HepG2 (cell line): ENCODE measurements around the gene GGA2. TPM values are rescaled to one million over a fixed set of nuclear protein-coding genes. Genes with fewer than 3 reads are reported as not detected.
"Not testable (repeated sequence)": the region's sequence is repeated elsewhere in the genome, so short reads cannot be mapped to it uniquely, and the experiment has no call there.

ENCODE experiments used
- ATAC-seq: fragments of 200-7000 bp; cut with Tn5 transposase; 3 replicates; pipeline ENCODE4 v1.9.1; 2020; ENCODE audit warnings: mild to moderate bottlenecking, moderate library complexity
- BruUV-seq: library from RNA; stranded (reverse); fragments of 400-500 nt; replicated peaks from 2 replicates; lab custom pipeline; 2021; lab: Mats Ljungman, UMichigan
- CTCF ChIA-PET: fragments of 300-600 bp; formaldehyde crosslinking; extraction: SDS; loops from one replicate; lab custom pipeline; 2021; ENCODE audit warnings: low total read pairs, inconsistent platforms, low intra/inter-chr PET ratio; lab: Yijun Ruan, JAX
- POLR2A ChIA-PET: fragments of 350-600 bp; sonication (Branson Sonifier 250); formaldehyde crosslinking; loops from one replicate; lab custom pipeline; 2020; ENCODE audit warnings: antibody characterized with exemption, inconsistent platforms; lab: Yijun Ruan, JAX
- DNase-seq: peaks from one replicate; pipeline ENCODE4 v3.0.0-alpha.2; 2015; ENCODE audit warnings: low spot score
- FAIRE-seq: peaks from 3 replicates; lab custom pipeline; 2011; peaks lifted over from hg19 to GRCh38; lab: Jason Lieb, UNC
- H2AFZ ChIP-seq: one replicate; pipeline ENCODE4 v1.6.1; 2011; ENCODE audit warnings: low read length, inconsistent platforms
- H3K27ac ChIP-seq: fragments of 300-600 bp; 3 replicates; pipeline ENCODE4 v1.8.0; 2011; ENCODE audit warnings: mixed run types, mild to moderate bottlenecking, mixed read lengths, low read length, inconsistent platforms; ENCODE audit not compliant: insufficient read depth; ENCODE audit errors: extremely low read length
- H3K27me3 ChIP-seq, 2 experiments: fragments of 200-600 bp in 1 of 2; 2 replicates in 1 of 2; 3 replicates in 1 of 2; pipeline versions ENCODE4 v1.6.0 to v1.8.0; 2011; ENCODE audit warnings: low read length in 2 of 2, mild to moderate bottlenecking in 2 of 2, moderate library complexity in 2 of 2, inconsistent platforms in 1 of 2; ENCODE audit not compliant: insufficient read depth in 2 of 2, control insufficient read depth in 1 of 2
- H3K36me3 ChIP-seq, 2 experiments: fragments of 200-600 bp in 1 of 2; replicated peaks in 1 of 2; 2 replicates in 1 of 2; 3 replicates in 1 of 2; pipeline versions ENCODE4 v1.5.1 to v1.8.0; 2011; ENCODE audit warnings: low read length in 2 of 2, inconsistent platforms in 1 of 2; ENCODE audit not compliant: insufficient read depth in 2 of 2, control insufficient read depth in 1 of 2
- H3K4me1 ChIP-seq: 2 replicates; pipeline ENCODE4 v1.5.1; 2012; ENCODE audit warnings: low read length, inconsistent platforms; ENCODE audit not compliant: insufficient read depth
- H3K4me2 ChIP-seq: 2 replicates; pipeline ENCODE4 v1.6.0; 2011; ENCODE audit warnings: low read depth, low read length, inconsistent platforms
- H3K4me3 ChIP-seq, 3 experiments: fragments of 200-600 bp in 1 of 3; sonication (generic), shearing (Covaris generic) in 1 of 3; replicated peaks in 1 of 3; 2 replicates each; pipeline ENCODE4 v1.5.1; 2011 to 2016; ENCODE audit warnings: low read length in 3 of 3, inconsistent platforms in 2 of 3, low read depth in 2 of 3, mild to moderate bottlenecking in 2 of 3, control low read depth in 1 of 3, mixed read lengths in 1 of 3; ENCODE audit not compliant: insufficient read depth in 1 of 3
- H3K79me2 ChIP-seq: one replicate; pipeline ENCODE4 v1.6.1; 2011; ENCODE audit warnings: low read length, inconsistent platforms; ENCODE audit not compliant: insufficient read depth
- H3K9ac ChIP-seq: 2 replicates; pipeline ENCODE4 v1.6.0; 2011; ENCODE audit warnings: mild to moderate bottlenecking, low read depth, low read length, inconsistent platforms; ENCODE audit not compliant: insufficient read depth
- H3K9me3 ChIP-seq: 2 replicates; pipeline ENCODE4 v1.5.1; 2012; ENCODE audit warnings: mild to moderate bottlenecking, low read length
- H4K20me1 ChIP-seq: 2 replicates; pipeline ENCODE4 v1.6.0; 2011; ENCODE audit warnings: inconsistent platforms, mild to moderate bottlenecking, low read length, moderate library complexity; ENCODE audit not compliant: insufficient read depth
- CENPBD1 ChIP-seq: sonication (generic); formaldehyde crosslinking; IDR thresholded peaks from 2 replicates; pipeline ENCODE4 v1.8.0; 2022; ENCODE audit warnings: missing genetic modification reagents, low read depth, mild to moderate bottlenecking, borderline replicate concordance
- GPBP1L1 ChIP-seq: sonication (generic); formaldehyde crosslinking; IDR thresholded peaks from 2 replicates; pipeline ENCODE4 v1.5.0; 2020; ENCODE audit warnings: mild to moderate bottlenecking, missing genetic modification reagents
- JUND ChIP-seq: sonication (generic); formaldehyde crosslinking; IDR thresholded peaks from 2 replicates; pipeline ENCODE4 v1.8.0; 2022; ENCODE audit warnings: mild to moderate bottlenecking, missing genetic modification reagents
- LCORL ChIP-seq, 2 experiments: fragments of 450-650 bp in 1 of 2; sonication (generic) in 1 of 2; formaldehyde crosslinking in 1 of 2; IDR thresholded peaks; 2 replicates each; pipeline versions ENCODE4 v1.5.0 to v1.6.1; 2017 to 2020; ENCODE audit warnings: antibody characterized with exemption in 1 of 2, missing genetic modification reagents in 1 of 2
- NR2F6 ChIP-seq, 2 experiments: IDR thresholded peaks; 2 replicates each; pipeline ENCODE4 v1.6.1; 2016; ENCODE audit warnings: antibody characterized with exemption in 1 of 2, mild to moderate bottlenecking in 1 of 2
- RORA ChIP-seq: sonication (generic); formaldehyde crosslinking; IDR thresholded peaks from 2 replicates; pipeline ENCODE4 v1.5.0; 2020; ENCODE audit warnings: mild to moderate bottlenecking, missing genetic modification reagents, moderate library complexity
- SALL1 ChIP-seq: sonication (generic); formaldehyde crosslinking; IDR thresholded peaks from 2 replicates; pipeline ENCODE4 v1.8.0; 2022; ENCODE audit warnings: mild to moderate bottlenecking, missing genetic modification reagents
- SATB2 ChIP-seq: sonication (generic); formaldehyde crosslinking; IDR thresholded peaks from 2 replicates; pipeline ENCODE4 v1.5.0; 2020; ENCODE audit warnings: missing genetic modification reagents
- SMAD1 ChIP-seq: sonication (generic); formaldehyde crosslinking; IDR thresholded peaks from 2 replicates; pipeline ENCODE4 v1.4.0; 2020; ENCODE audit warnings: missing genetic modification reagents, low read depth, mild to moderate bottlenecking, borderline replicate concordance
- SPEN ChIP-seq: sonication (generic); formaldehyde crosslinking; IDR thresholded peaks from 2 replicates; pipeline ENCODE4 v1.5.1; 2020; ENCODE audit warnings: low read depth, mild to moderate bottlenecking, missing genetic modification reagents
- TEAD3 ChIP-seq: optimal IDR thresholded peaks from 2 replicates; pipeline ENCODE3; 2016; ENCODE audit warnings: borderline replicate concordance
- ZFYVE20 ChIP-seq: sonication (generic); formaldehyde crosslinking; IDR thresholded peaks from 2 replicates; pipeline ENCODE4 v1.8.0; 2023; ENCODE audit warnings: low read depth, mild to moderate bottlenecking, moderate library complexity, missing genetic modification reagents, borderline replicate concordance
- ZNF121 ChIP-seq: sonication (generic); formaldehyde crosslinking; IDR thresholded peaks from 2 replicates; pipeline ENCODE4 v1.5.0; 2020; ENCODE audit warnings: mild to moderate bottlenecking, missing genetic modification reagents
- WGBS: methylation state at CpG from one replicate; pipeline ENCODE4 v1.1.6; 2017; ENCODE audit warnings: low lambda C conversion rate; 5-methylcytosine and 5-hydroxymethylcytosine counted together
- in situ Hi-C: cut with HindIII; loops from 2 replicates; pipeline ENCODE4 v1.10.0; 2017; ENCODE audit warnings: low pct_unique_long_range_greater_than_20kb; ENCODE audit not compliant: extremely low pct_ligation_motif_present
- intact Hi-C: fragments of 100-400 bp; cut with micrococcal nuclease; formaldehyde crosslinking; loops from one replicate; pipeline ENCODE4 v1.10.0; 2022; ENCODE audit not compliant: unreplicated experiment
- polyA plus RNA-seq, 8 experiments: library from polyadenylated mRNA; depleted of rRNA in 3 of 8; stranded (reverse) in 7 of 8; unstranded in 1 of 8; fragments of >200 nt; fragmentation: Illumina TruSeq in 4 of 8; extraction: Trizol in 4 of 8; gene quantifications; 2 replicates each; pipeline versions ENCODE4 v1.2.1 to v1.2.3, GENCODE V29; 2011 to 2016; ENCODE audit warnings: low read depth in 4 of 8, missing spikeins in 1 of 8, mixed read lengths in 1 of 8; ENCODE audit not compliant: insufficient read depth in 1 of 8
- total RNA-seq, 5 experiments: library from RNA; depleted of rRNA; stranded (reverse); fragments of >200 nt; fragmentation: Illumina TruSeq; extraction: Trizol; gene quantifications; 2 replicates each; pipeline ENCODE4 v1.2.3, GENCODE V29; 2016; ENCODE audit warnings: low read depth in 1 of 5

Gene GGA2
- total and polyA plus RNA-seq, 2 of the 13 experiments (the other 11 are each of a cell fraction or from before 2014, with no cell fraction given) = 51.5 to 69.8 TPM

- H3K4me1 ChIP-seq, H2AFZ ChIP-seq, H3K9ac ChIP-seq, DNase-seq, BruUV-seq, ATAC-seq, H3K9me3 ChIP-seq, H3K27me3 ChIP-seq, H3K4me2 ChIP-seq, POLR2A ChIA-PET, H3K79me2 ChIP-seq, CTCF ChIA-PET, H3K27ac ChIP-seq, FAIRE-seq, H3K4me3 ChIP-seq: not testable (repeated sequence)
- WGBS = 93% methylated on average over 7 of the region's 7 CpGs
- in situ Hi-C loops (loop anchor here (10.0 kb wide), 1 partner anchor 533 kb away; no protein-coding TSS in a partner anchor), intact Hi-C loops (loop anchor here (10.0 kb wide), 2 partner anchors 143 to 353 kb away; no protein-coding TSS in a partner anchor)
- peaks cover 15% of the 10 kb centered on the region for H4K20me1 ChIP-seq
- peaks cover 18 to 63% of the 10 kb centered on the region in 2 experiments for H3K36me3 ChIP-seq
These were observed 72.8 kb downstream of the GGA2 start for GRCh38 chr16:23437542-23437941.

GRCh38 chr16:23436951-23437350 is 73.3 kb downstream of the GGA2 start:
- ChIA-PET CTCF (interaction anchor here (7.5 kb wide), 1 partner anchor 253 kb away, joined by 251 read pairs; the partner anchor contains the start of gene SCNN1G), POLR2A (no interaction called here)
- H3K27me3 ChIP-seq = no peaks in the 10 kb centered on the region
- intact Hi-C loops = loop anchor here (10.0 kb wide), 2 partner anchors 142 to 352 kb away; no protein-coding TSS in a partner anchor
- no peak overlapping the region for H3K4me2 ChIP-seq
- H3K27ac ChIP-seq = no peak overlapping the region
- no peaks in the 10 kb centered on the region for H3K4me1 ChIP-seq
- H3K9ac ChIP-seq = no peak overlapping the region
- in situ Hi-C loops = loop anchor here (10.0 kb wide), 1 partner anchor 532 kb away; no protein-coding TSS in a partner anchor
- peaks cover 17 to 63% of the 10 kb centered on the region in 2 experiments for H3K36me3 ChIP-seq
- ATAC-seq (no peak), FAIRE-seq (no peak)
- H3K79me2 ChIP-seq = no peaks in the 10 kb centered on the region
- TF ChIP-seq SALL1 (CRISPR knock-in tag) (no peak), RORA (no peak), CENPBD1 (CRISPR knock-in tag) (no peak), TEAD3 (no peak), NR2F6 (IDR thresholded peaks at IDR 0.05) (no peak), NR2F6 (CRISPR knock-in tag; IDR thresholded peaks at IDR 0.05) (no peak), SATB2 (CRISPR knock-in tag) (no peak), JUND (CRISPR knock-in tag) (no peak), SMAD1 (CRISPR knock-in tag) (no peak), GPBP1L1 (no peak), ZFYVE20 (no peak), SPEN (no peak), ZNF121 (CRISPR knock-in tag) (no peak), LCORL (IDR thresholded peaks at IDR 0.05) (no peak), LCORL (CRISPR knock-in tag; IDR thresholded peaks at IDR 0.05) (no peak)
- TF ChIP-seq, all 625 proteins: peak for 0
- no peaks in the 10 kb centered on the region for H3K9me3 ChIP-seq
- DNase-seq = no peak
- no TSS peak for BruUV-seq
- H2AFZ ChIP-seq = no peak overlapping the region
- no peak overlapping the region for H3K4me3 ChIP-seq
- H4K20me1 ChIP-seq = peaks cover 15% of the 10 kb centered on the region
- WGBS = 98% methylated on average over 4 of the region's 4 CpGs
